ENCODE data around the gene FLVCR1.
"Not testable (repeated sequence)": the region's sequence is repeated elsewhere in the genome, so short reads cannot be mapped to it uniquely, and the experiment has no call there.

Gene FLVCR1

GRCh38 chr1:212857992-212858460, at the start of gene FLVCR1:
Gene FLVCR1, plus strand, starts transcription at chr1:212858275. Its CDS starts 178 bp downstream, at chr1:212858453.
- peak; percentile 98 for DNase-seq

DNA sequence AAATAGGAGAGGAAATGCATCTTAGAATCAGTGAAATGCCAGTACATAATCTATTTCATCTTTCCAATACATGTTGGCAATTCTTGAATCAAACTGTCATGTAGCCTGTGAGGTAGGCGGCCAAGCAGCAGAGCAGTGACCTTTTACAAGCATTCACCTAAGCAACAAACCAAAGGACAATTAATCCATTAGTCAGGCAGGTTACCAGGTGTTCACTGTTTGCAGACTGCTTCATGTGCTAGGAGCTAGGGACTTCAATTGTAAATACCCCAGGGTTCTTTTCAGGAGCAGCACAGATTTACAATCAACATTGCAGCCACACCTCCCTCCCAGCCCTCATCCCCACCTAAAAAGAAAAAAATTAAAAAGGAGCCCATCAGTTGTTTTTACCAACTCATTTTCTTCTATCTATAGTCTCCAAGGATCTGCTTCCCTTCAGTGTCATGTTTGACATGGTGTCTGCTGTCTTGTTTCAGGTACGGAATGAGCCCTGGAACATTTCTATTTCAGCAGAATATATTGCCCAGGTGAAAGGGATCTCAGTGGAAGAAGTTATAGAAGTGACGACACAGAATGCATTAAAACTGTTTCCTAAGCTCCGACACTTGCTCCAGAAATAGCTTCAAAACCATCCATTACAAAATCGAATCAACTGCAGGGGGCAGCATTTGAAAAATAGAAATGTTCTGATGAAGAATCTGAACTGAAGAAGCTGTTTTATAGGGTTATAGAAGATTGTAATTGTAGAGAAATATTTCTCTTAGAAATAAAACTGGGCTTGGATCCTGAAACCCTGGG, 43.3 kb upstream of the FLVCR1 start:
- peak; percentile 51 for DNase-seq

- DNase-seq: no peak
These were observed 41.4 kb upstream of the FLVCR1 start for GRCh38 chr1:212816567-212817278.

DNA sequence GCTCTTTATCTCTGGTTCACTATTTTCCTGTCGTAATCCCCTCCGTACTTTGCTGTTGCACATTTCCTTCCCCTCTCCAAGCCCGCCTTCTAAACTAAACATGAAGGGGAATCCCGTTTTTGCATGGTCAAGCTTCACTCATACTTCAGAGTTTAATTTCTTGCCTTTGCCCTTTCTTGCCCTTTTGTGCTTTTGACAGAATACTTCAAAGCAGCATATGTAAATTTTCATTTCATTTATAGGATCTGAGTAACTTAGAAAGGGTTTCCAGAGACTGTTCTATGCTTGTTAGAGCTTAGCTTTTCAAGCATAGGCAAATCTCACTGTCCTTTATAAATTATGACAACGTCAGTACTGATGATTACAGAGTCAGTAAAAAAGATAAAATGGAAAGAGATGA, 38.3 kb upstream of the FLVCR1 start:
- no peak for DNase-seq

- DNase-seq: no peak
These were observed 37.1 kb upstream of the FLVCR1 start for GRCh38 chr1:212820969-212821368.

DNA sequence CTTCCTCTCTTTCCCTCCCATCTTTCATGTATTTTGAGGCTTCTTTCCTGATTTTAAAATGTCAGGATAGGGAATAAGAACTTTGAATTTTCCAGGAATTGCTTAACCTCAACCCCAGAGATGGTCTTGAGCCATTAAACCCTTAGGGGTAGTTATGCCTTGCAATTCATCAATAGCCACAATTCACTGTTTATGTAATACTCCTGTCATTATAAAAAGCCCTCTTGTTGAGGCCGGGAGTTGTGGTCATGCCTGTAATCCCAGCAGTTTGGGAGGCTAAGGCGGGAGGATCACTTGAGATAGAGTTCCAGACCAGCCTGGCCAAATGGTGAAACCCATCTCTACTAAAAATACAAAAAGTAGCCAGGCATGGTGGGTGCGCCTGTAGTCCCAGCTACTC, 35.1 kb upstream of the FLVCR1 start:
- no peak for DNase-seq

- DNase-seq: no peak
These were observed 33.9 kb upstream of the FLVCR1 start for GRCh38 chr1:212824201-212824600.

GRCh38 chr1:212825798-212826452, 32.1 kb upstream of the FLVCR1 start:
- no peak for DNase-seq

DNA sequence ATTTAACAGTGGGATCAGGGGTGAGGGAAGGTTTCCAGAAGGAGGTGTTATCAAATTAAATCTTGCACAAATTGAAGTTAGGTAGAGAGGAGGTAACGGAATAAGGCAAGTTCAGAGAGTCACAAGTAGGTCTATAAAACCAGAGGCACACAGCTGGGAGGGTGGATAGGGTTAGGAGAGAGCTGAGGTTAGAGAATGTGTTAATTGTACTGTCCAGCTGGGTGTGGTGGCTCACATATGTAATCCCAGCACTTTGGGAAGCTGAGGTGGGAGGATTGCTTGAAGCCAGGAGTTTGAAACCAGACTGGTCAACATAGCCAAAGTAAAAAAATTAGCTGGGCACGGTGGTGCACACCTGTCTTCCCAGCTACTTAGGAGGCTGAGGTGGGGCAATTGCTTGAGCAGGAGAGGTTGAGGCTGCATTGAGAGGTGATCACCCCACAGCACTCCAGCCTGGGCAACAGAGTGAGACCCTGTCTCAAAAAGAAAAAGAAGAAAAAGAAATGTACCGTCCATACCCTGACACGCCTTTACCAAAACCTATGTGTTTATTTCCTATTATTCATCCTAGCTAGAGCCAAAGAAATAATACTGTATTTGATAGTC, 30.8 kb upstream of the FLVCR1 start:
- no peak for DNase-seq

GRCh38 chr1:212827831-212828278, 30.2 kb upstream of the FLVCR1 start:
- DNase-seq: no peak

DNA sequence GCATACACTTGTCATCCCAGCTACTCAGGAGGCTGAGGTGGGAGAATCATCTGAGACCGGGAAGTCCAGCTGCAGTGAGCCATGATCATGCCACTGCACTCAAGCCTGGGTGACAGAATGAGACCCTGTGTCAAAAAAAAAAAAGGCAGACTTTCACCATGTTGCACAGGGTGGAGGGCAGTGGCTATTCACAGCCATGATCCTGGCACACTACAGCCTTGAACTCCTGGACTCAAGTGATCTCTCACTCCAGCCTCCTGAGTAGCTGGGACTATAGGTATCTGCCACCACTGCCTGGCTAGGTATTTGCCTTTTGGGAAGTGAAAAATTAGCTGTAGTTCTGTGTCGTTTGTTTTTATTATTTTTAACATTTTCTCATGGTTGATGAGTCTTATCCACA, 29.7 kb upstream of the FLVCR1 start:
- no peak for DNase-seq

DNA sequence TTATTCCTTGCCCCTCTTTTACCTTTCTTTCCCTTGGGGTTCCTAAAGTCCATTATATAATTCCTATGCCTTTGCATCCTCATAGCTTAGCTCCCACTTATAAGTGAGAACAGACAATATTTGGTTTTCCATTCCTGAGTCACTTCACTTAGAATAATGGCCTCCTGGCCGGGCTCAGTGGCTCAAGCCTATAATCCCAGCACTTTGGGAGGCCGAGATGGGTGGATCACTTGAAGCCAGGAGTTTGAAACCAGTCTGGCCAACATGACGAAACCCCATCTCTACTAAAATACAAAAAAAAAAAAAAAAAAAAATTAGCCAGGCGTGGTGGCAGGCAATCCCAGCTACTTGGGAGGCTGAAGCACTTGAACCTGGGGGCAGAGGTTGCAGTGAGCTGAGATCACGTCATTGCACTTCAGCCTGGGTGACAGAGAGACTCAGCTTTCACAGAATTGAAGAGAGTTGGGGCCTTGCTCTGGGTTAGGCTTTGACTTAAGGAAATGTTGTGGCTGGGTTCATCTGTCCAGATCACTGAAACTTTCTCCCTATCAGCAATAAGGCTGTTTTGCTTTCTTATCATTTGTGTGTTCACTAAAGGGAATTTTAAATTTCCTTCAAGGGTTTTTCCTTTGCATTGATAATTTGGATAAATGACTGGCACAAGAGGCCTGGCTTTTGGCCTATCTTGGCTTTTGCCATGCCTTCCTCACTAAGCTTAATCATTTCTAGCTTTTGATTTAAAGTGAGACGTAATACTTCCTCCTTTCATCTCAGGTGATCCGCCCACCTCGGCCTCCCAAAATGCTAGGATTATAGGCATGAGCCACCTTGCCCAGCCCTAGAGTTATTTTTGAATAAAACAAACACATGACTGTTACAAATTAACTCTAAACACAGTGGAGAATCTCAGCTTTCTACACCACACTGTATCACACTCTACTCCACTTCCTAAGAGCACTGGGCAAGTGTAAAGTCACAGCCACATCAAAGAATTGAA, 24.6 kb upstream of the FLVCR1 start:
- not testable (repeated sequence) for DNase-seq

DNA sequence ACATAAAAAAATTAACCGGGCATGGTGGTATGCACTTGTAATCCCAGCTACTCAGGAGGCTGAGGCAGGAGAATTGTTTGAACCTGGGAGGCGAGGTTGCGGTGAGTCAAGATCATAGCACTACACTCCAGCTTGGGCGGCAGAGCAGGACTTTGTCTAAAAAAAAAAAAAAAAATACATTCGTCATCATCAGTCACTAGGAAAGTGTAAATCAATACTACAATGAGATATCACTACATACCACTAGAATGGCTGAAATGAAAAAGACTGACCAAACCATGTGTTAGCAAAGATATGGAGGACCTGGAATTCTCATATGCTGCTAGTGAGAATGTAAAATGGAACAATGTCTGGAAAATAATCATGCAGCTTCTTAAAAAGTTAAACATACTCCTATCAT, 19.9 kb upstream of the FLVCR1 start:
- DNase-seq: no peak

DNA sequence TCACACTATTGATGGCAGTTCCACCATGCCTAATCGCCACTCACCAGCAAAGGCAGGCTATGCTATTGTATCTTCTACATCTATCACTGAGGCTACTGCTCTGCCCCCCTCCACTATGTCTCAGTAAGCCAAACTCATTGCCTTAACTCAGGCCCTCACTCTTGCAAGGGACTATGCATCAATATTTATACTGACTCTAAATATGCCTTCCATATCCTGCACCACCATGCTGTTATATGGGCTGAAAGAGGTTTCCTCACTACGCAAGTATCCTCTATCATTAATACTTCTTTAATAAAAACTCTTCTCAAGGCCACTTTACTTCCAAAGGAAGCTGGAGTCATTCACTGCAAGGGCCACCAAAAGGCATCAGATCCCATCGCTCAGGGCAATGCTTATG, 13.6 kb upstream of the FLVCR1 start:
- DNase-seq: not testable (repeated sequence)

GRCh38 chr1:212847549-212847948, 10.5 kb upstream of the FLVCR1 start, which contains the start of gene SPATA45:
Gene SPATA45, minus strand, starts transcription at chr1:212847649. Its CDS starts 11,500 bp downstream, at chr1:212836149.
- DNase-seq: no peak

- no peak for DNase-seq
These were observed 5.9 kb upstream of the FLVCR1 start for GRCh38 chr1:212852105-212852688.

GRCh38 chr1:212853658-212854057, 4.4 kb upstream of the FLVCR1 start:
- no peak for DNase-seq

- no peak for DNase-seq
These were observed 1.3 kb upstream of the FLVCR1 start for GRCh38 chr1:212856755-212857154.

DNA sequence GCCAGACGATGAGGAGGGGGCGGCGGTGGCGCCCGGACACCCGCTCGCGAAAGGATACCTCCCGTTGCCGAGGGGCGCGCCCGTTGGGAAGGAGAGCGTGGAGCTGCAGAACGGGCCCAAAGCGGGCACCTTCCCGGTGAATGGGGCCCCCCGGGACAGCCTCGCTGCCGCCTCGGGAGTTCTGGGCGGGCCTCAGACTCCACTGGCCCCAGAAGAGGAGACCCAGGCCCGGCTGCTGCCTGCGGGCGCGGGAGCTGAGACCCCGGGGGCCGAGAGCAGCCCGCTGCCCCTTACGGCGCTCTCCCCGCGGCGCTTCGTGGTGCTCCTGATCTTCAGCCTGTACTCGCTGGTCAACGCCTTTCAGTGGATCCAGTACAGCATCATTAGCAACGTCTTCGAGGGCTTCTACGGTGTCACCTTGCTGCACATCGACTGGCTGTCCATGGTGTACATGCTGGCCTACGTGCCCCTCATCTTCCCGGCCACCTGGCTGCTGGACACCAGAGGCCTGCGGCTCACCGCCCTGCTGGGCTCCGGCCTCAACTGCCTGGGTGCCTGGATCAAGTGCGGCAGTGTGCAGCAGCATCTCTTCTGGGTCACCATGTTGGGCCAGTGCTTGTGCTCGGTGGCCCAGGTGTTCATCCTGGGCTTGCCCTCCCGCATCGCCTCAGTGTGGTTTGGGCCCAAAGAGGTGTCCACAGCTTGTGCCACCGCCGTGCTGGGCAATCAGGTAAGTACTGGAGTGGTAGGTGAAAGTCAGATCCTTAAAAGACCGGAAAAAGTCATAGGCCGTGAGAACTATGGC, 588 bp downstream of the FLVCR1 start:
- no peak for DNase-seq

All from eye (tissue), 1 donor.